Activated effector memory CD4-positive, alpha-beta T cell treated with Interleukin-2 at 50 U/mL for 16 hours (primary cell): ENCODE data around the gene F2RL2.

Experiments used
- DNase-seq: peaks from one replicate; pipeline ENCODE4 v3.0.0-alpha.2; 2020

The F2RL2 gene

DNA sequence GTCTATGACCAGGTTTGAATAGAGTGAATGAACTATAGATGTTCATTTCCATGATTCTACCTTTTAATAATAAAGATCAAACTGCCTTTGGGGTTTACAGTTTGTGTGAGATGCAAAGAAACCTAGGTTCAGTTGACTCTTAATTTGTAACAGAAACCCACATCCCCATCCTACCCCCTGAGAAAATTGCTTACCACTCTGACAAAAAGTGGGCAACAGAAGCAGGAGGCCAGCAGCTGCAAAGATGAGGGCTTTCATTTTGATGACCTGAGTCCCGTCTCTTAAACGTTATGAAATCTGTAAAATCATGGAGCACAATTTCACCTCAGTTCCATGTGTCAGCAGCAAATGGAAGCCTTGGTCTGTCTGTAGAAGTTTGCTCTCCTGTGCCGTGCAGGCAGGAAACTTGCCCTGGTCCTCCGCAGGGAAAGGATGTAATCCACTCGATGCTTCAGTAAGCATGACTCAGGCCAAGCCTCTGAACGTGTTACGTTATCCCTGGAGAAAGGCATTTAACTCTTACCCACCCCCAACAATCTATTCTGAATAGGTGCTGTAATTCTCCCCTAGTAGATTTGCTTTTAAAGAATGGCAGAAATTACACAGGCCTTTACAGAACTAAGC lies at the start of gene F2RL2:
Gene F2RL2, minus strand, starts transcription at position 431 of the 624 bp plus-strand sequence. Its CDS starts 173 bp downstream, at position 258.
- no peak for DNase-seq

DNA sequence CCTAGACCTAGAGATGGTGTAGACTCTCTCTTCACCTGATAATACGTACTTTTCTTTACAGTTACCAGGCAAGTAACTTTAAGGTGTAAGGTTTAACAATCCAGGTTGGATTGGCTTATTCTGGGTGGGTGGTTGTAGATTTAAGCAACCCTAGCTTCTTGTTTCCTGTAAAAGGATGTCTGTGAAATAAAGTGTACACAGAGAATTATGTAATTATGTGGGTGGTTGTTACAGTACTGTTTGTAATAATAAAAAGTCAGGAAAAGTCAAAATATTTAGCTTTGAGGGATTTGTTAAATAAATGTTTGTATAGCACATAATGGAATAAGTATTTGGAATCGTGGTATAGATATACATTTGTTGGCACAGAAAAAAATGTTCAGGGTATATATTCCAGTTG lies 49.0 kb upstream of the F2RL2 start:
- no peak for DNase-seq

- DNase-seq: no peak
These were observed 47.3 kb upstream of the F2RL2 start for GRCh38 chr5:76670508-76670907.

- DNase-seq: no peak
These were observed 46.0 kb upstream of the F2RL2 start for GRCh38 chr5:76669245-76669644.

DNA sequence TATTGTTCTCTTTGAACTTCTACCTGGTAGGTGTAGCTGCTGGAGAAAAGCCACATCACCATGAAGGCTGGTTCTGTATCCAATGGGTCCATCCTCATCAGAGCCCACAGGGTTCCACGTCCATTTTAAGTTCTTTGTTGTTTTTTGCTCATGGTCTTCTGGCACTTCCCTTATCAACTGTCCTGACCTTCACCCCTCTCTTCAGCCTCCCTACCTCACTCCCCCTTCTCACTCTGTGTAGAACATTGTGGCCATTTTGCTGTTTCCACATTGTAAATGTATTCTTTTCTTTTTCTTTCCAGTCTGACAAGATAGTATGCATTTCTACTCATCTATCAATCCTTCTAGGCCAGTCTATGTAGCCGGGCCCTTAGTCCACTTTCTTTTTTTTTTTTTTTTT lies 44.3 kb upstream of the F2RL2 start:
- no peak for DNase-seq

DNA sequence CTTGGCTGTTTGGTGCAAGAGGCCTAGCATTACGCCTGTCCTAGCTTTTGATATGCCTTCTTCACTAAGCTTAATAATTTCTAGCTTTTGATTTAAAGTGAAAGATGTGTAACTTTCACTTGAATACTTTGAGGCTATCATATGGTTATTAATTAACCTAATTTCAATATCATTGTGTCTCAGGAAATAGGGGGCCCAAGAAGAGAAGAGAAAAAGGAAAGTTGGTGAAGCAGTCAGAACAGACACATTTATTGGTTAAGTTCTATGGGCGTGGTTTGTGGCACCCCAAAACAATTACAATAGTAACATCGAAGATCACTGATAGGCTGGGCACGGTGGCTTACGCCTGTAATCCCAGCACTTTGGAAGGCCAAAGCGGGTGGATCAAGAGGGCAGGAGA lies 40.9 kb upstream of the F2RL2 start:
- DNase-seq: no peak

DNA sequence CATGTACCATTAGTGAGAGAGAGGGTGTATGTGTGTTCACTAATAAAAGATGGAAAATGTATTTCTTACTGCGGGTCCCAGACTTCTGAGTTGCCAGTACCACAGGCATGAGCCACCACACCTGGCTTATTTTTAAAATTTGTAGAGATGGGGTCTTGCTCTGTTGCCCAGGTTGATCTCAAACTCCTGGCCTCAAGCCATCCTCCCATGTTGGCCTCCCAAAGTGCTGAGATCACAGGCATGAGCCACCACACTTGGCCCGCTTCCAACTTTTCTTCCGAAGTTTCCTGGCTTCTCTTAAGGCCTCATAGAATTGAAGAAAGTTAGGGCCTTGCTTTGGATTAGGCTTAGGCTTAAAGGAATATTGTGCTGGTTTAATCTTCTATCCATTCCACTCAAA lies 40.4 kb upstream of the F2RL2 start:
- no peak for DNase-seq

DNA sequence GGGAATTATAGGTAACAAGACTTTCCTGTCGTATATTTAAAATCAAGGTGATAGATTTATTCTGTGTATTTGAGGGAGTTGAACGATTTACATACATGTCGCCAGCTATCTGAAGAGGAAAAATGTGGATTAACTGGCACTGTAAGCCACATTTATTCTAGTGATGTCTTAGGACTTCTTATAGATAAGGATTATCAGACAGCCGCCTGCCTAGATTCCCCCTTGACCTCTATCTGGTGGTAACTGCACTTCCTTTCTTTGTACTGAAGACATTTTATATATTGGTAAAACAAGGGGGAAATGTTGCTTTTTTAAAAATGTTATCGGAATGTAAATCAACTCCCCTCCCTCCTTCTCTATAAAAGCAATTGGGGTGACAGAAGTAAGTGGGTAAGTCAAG lies 39.3 kb upstream of the F2RL2 start:
- DNase-seq: no peak

GRCh38 chr5:76660360-76660759 lies 37.2 kb upstream of the F2RL2 start:
- DNase-seq: no peak

- no peak for DNase-seq
These were observed 34.6 kb upstream of the F2RL2 start for GRCh38 chr5:76657683-76658311.

DNA sequence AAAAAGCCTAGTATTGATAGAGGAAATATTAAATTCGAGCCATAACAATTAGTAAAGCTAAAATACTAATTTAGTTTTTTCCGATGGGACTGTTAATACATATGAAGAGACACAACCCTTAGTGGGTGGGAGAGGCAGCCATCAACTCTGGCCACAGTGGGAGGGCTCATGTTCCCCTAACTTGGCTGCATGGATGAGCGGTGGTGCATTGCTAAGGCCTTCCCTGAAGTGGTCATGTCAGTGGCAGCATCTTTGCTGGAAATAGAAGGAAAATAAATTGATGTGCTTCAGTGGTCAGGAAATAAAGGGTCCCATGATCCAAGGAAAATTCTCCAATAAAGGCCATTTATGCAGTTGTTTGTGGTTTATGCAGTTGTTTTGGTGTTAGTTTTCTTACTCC lies 33.9 kb upstream of the F2RL2 start:
- no peak for DNase-seq

- DNase-seq: no peak
These were observed 29.7 kb upstream of the F2RL2 start for GRCh38 chr5:76652809-76653414.

DNA sequence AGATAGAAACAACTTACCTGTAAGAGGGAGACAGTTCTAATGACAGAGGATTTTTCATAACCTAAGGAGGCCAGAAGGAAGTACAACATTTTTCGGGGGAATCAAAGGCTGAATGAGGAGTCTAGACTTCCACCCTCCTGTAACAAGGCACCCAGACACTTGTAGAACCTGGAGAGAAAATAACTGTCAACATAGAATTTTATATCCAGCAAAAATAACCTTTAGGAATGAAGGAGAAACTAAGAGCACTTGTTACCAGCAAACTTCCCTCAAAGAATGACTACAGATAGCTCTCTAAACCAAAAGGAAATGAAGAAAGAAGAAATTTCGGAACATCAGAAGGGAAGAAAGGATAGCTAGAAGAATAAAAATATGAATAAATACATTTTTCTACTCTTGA lies 25.9 kb upstream of the F2RL2 start:
- no peak for DNase-seq

DNA sequence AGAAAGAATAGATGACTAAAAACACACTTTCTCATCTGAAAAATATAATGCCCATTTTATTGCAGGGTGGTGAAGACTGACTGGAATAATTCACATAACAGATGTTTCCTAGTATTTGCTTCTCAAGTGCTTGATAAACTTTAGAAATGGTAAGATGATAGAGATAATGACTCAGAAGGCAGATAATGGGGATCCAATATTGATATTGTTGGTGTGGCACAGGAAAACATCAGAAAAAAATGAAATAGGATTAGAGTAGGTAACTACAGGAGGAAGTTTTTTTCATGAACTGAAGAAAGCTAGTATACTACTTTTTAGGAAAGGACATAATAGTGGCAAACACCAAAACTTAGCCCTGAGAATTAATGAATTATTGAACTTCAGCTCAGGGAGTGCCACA lies 20.2 kb upstream of the F2RL2 start:
- DNase-seq: no peak

DNA sequence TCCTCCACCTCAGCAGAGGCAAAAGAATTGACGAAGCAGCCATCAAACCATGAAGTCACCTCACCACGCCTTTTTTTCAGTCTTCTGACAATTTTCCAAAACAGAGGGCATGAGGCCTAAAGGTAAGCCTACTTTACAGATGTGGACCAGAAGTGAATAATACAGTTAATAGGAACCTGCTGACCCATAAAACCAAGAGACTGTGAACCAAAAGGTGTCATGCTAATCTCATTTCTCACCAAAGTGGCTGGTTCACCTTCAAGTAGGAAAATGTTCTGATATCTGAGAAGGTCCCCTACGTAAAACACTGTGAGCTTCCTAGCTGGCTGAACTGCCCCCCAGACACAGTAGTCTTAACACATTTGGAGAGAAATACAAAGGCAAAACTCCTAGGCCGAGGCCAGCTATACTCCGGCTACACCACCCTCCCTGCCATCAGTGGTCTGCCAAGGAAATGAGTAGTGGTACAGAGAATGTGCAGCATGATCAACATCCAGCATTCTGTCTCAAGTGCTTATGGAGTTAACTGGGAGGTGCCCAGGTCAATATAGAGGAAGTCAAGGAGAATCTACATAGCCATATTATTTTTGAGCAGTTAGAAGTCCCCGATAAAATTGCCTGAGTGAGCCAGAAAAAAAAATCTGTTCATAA lies 19.3 kb upstream of the F2RL2 start:
- DNase-seq: no peak

GRCh38 chr5:76641514-76642120 lies 18.4 kb upstream of the F2RL2 start:
- peak; percentile 12 for DNase-seq

DNA sequence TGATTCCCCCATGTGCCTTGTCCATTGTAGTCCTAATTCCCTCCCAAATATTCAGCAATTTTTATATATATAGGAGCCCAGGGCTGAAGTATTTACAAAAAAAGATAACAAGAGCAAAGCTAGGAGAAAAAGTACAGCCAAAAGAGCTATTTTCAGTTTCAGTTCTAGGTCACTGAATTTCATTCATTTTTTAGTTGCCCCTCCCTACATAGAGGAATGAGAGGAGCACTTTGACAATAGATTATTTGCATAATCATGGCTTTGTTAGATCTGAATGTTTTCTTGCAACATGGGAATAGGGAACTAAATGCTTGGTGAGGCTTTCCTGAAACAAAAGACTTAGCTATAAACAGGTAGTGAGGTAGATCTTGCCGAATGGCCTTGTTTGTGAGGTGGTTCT lies 15.3 kb upstream of the F2RL2 start:
- no peak for DNase-seq

DNA sequence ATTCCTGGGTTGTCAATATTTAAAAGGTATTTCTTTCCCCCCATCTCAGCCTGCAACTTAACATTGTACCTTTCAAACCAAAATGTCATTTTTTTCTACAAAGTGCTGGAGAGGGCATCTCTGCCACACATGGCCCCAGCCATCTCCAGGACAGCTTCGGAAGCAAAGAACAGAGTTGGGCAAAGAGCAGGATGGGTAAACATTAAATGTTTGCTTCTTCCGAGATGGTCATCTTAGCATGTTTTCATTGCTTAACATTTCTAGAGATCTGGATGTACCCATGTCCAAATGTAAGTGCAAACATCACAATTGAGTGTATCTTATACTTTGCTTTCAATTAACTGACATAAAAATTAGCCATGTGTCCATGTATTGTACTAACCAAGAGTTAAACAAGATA lies 14.3 kb upstream of the F2RL2 start:
- DNase-seq: no peak

DNA sequence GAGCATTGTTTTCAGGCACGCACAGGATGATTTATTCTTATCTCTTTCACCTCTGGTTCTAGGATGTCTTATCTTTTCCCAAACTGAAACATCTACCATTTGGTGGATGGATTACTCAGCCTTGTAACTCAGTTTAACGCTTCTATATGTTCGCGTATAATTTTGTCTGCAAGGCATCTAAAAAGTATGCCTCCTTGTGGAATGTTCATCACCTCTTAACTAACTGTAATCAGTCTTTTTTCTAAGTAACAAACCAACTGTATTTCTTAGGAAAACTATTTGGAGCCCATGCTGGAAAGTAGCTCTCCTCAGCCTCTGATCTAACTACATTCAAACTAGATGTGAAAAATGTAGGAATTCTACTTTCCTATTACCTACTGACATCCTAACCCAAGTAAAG lies 11.5 kb upstream of the F2RL2 start:
- DNase-seq: no peak

- no peak for DNase-seq
These were observed 3.5 kb upstream of the F2RL2 start for GRCh38 chr5:76626738-76627137.

DNA sequence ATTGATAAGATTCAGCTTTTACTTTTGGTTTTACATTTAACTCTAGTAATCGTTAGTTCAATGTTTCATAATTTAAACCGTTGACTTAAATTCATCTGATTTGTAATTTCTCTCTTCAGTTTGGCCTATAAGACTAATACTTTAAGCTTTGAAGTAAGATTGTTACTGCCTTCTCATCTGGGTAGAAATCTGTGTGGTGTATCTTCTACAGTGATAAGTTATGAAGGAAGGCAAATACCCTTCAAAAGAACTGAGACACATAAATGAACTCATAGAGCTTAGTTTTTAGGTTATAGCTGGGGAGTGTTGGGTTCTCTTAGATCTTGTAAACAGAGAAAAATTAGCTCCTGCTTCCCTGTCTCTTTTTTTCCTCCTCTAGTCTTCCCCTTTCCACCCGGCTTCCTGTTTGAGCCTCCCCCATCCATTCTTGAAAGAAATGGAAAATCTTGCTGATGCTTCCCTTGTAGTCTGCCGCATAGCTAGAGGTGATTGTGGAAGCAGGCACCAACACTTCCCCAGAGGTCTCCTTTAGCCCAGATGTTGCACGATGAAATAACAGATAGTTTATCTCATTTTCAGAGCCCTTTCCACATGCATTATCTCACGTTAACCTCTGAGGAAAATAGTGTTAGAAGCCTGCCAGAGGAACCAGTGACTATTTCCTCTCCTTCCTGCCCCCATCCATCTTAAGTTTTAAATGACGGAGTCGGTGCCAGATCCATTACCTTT lies 2.0 kb upstream of the F2RL2 start:
- DNase-seq: no peak

DNA sequence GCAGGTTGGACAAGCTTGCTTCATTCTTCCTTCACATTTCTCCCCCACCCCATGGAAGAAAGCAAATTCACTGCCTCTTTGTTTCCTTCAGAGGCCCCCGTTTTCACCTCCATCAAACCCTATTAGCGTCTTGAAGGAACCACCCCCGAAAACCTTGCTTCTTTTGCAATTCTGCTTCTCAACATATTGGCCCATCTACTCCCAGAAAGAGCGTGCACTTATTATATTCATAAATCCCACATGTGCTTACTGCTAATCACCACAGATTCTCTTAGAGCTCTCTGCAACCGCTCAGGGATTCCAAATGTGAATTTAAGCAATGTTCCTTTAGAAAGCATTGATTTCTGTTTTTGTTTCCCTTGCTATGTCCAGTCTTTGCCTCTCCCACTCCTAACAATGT lies 1.1 kb downstream of the F2RL2 start:
- no peak for DNase-seq

- DNase-seq: no peak
These were observed 3.0 kb downstream of the F2RL2 start for GRCh38 chr5:76620166-76620565.
